Ovary (tissue), 9 donors: Measurements from ENCODE around the gene NFKBIZ. TPM values are rescaled to one million over a fixed set of nuclear protein-coding genes. Genes with fewer than 3 reads are reported as not detected.

ENCODE experiments used
- DNase-seq, 5 donors: peaks; one replicate each; pipeline ENCODE4 v3.0.0-alpha.2; 2019 to 2020
- H3K27ac ChIP-seq, 2 donors: fragments of 200-600 bp; one replicate each; pipeline versions ENCODE4 v1.5.1 to v1.8.0; 2019 to 2022
- H3K27me3 ChIP-seq: fragments of 200-600 bp; one replicate; pipeline ENCODE4 v1.8.0; 2022
- H3K36me3 ChIP-seq: fragments of 200-600 bp; sonication (generic); one replicate; pipeline ENCODE4 v1.5.1; 2019
- H3K4me1 ChIP-seq: one replicate; pipeline ENCODE4 v1.8.1; 2013; ENCODE audit warnings: mild to moderate bottlenecking, moderate library complexity; ENCODE audit not compliant: insufficient read depth
- H3K4me3 ChIP-seq: fragments of 200-600 bp; sonication (generic); one replicate; pipeline ENCODE4 v1.5.1; 2017
- H3K9me3 ChIP-seq, 2 donors: fragments of 200-600 bp in 1 of 2; sonication (generic) in 1 of 2; one replicate each; pipeline versions ENCODE4 v1.5.1 to v1.8.1; 2013 to 2019; ENCODE audit warnings: mild to moderate bottlenecking in 1 of 2, moderate library complexity in 1 of 2
- EP300 ChIP-seq: sonication (generic); formaldehyde crosslinking; IDR thresholded peaks from one replicate; pipeline ENCODE4 v1.6.1; 2017; ENCODE audit warnings: antibody characterized with exemption
- POLR2A ChIP-seq: fragments of 450-650 bp; IDR thresholded peaks from one replicate; pipeline ENCODE4 v1.6.1; 2017; ENCODE audit warnings: antibody characterized with exemption, mild to moderate bottlenecking, moderate library complexity
- WGBS, 3 donors: extraction: QIAGEN DNeasy Blood & Tissue Kit in 1 of 3; methylation state at CpG; one replicate each; pipeline versions ENCODE4 v1.1.5 to v1.1.7; 2013 to 2017; 5-methylcytosine and 5-hydroxymethylcytosine counted together
- intact Hi-C, 4 donors: fragments of 100-400 bp; cut with DNase I; formaldehyde crosslinking; loops; one replicate each; pipeline versions ENCODE4 v1.11.0 to v1.15.1; 2022 to 2023
- polyA plus RNA-seq, 2 donors: library from polyadenylated mRNA; stranded (reverse); fragments of 200-250 nt in 1 of 2; fragments of 350-450 nt in 1 of 2; fragmentation: Illumina TruSeq in 1 of 2; extraction: RNeasy Lipid Tissue Mini Kit (QIAGEN cat#74804) in 1 of 2; gene quantifications; one replicate each; pipeline ENCODE4 v1.2.3, GENCODE V29; 2013 to 2014
- total RNA-seq, 7 donors: library from RNA; depleted of rRNA in 2 of 7; stranded (reverse); fragments of >200 nt in 2 of 7; fragmentation: NEBNext Ultra II Directional in 3 of 7; extraction: Animal tissue kit (Norgen Biotek cat#: 25700) in 3 of 7; gene quantifications; one replicate each; pipeline versions ENCODE4 v1.1.0 to v1.2.4, GENCODE V29; 2016 to 2023
- TF ChIP-seq, protein P1 (sequence below), 3 donors: fragments of 450-650 bp in 2 of 3; fragments of 200-600 bp in 1 of 3; IDR thresholded peaks; one replicate each; pipeline versions ENCODE4 v1.5.1 to v1.8.0; 2016 to 2022; ENCODE audit warnings: antibody characterized with exemption in 3 of 3, mild to moderate bottlenecking in 1 of 3
- donor health status: DM: no; HTN: no; CAD: no; lungs with moderate emphysema.
- donor health status: DM: no; HTN: no; CAD: no.
- donor health status: Bipolar disorder and iron deficiency.
- donor health status: DM: yes; HTN: yes; CAD: no.
- donor health status: DM: no; HTN: no; CAD: no.
- donor health status: DM: yes; HTN: yes; CAD: no.

The NFKBIZ gene
- total and polyA plus RNA-seq, 9 donors = 7.5 to 194 (median 42.0) TPM

DNA sequence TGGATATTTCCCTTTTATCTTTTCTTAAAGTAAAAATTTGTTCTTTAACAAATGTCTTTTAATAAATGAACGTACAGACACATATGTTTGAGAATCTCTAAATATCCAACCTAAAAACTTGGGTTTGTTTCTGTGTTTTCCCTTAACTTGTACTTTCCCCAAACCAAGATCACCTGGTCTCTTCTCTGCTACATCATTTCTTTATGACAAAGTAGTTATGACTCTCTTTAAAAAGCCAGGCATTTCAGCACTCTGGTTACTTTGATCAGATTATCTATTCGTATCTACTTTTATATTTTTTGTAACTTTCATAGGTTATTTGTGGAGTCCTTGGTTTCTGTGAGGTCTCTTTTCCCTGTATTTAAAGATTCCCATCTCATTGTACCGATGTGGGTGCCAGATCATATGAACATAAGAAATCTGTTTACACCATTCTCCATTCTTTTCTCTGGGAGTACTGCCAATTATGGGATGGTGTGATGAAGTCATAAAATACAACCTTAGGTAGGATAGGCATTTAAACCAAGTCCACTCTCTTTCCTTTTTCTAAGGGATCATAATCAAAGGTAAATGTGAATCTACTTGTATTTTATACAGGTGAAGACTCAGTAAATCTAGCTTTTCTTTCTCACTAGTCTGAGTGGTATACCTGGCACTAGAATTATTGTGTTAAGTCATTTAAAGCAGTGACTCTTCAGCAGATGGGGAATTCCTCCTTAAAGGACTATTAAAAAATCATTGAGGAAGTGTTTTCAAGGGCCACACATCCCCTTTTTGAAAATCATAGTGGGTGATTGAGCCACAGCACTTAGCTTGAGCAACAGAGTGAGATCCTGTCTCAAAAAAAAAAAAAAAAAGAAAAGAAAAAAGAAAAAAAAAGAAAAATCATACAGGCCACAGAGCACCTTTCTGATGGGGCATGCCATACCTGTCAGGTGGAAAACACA lies 12.4 kb upstream of the NFKBIZ start:
- no peak for DNase-seq
- WGBS, 3 donors = 50 to 56% (median 56%) methylated on average over 3 of the region's 3 CpGs
- Histone ChIP-seq H3K4me1 (no peaks in the 10 kb centered on the region), H3K27me3 (no peaks in the 10 kb centered on the region), H3K9me3 (no peaks in the 10 kb centered on the region), H3K36me3 (no peaks in the 10 kb centered on the region), H3K4me3 (no peak overlapping the region), H3K27ac (no peak overlapping the region)
- intact Hi-C loops = no loop called here
- TF ChIP-seq POLR2A (no peak), EP300 (no peak)
- TF ChIP-seq, protein P1, sequence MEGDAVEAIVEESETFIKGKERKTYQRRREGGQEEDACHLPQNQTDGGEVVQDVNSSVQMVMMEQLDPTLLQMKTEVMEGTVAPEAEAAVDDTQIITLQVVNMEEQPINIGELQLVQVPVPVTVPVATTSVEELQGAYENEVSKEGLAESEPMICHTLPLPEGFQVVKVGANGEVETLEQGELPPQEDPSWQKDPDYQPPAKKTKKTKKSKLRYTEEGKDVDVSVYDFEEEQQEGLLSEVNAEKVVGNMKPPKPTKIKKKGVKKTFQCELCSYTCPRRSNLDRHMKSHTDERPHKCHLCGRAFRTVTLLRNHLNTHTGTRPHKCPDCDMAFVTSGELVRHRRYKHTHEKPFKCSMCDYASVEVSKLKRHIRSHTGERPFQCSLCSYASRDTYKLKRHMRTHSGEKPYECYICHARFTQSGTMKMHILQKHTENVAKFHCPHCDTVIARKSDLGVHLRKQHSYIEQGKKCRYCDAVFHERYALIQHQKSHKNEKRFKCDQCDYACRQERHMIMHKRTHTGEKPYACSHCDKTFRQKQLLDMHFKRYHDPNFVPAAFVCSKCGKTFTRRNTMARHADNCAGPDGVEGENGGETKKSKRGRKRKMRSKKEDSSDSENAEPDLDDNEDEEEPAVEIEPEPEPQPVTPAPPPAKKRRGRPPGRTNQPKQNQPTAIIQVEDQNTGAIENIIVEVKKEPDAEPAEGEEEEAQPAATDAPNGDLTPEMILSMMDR (IDR thresholded peaks at IDR 0.05) = no peak

DNA sequence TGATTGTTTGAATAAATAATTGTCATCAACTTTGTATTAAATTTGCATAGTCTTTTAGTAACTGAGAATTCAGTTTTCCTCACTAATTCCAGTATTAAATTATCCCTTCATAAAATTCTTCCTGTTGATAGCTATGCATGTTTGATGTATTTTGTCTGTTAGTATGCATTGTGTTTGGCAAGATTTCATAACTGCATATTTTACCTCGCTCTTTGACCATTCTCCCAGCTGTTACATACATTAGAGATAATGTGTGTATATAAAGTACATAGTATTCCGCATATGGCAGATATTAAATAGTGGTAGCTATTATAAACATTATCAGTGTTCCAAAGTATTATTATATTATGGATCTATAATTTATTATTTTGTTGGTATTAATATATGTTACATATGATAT lies 10.6 kb upstream of the NFKBIZ start:
- Histone ChIP-seq H3K27me3 (no peaks in the 10 kb centered on the region), H3K36me3 (no peaks in the 10 kb centered on the region), H3K27ac (no peak overlapping the region), H3K4me3 (no peak overlapping the region), H3K9me3 (no peaks in the 10 kb centered on the region), H3K4me1 (no peaks in the 10 kb centered on the region)
- intact Hi-C loops = no loop called here
- TF ChIP-seq, protein P1 (IDR thresholded peaks at IDR 0.05) = no peak
- TF ChIP-seq POLR2A (no peak), EP300 (no peak)
- 91 to 97% (median 96%) methylated on average over 2 of the region's 2 CpGs for WGBS, 3 donors
- no peak for DNase-seq

DNA sequence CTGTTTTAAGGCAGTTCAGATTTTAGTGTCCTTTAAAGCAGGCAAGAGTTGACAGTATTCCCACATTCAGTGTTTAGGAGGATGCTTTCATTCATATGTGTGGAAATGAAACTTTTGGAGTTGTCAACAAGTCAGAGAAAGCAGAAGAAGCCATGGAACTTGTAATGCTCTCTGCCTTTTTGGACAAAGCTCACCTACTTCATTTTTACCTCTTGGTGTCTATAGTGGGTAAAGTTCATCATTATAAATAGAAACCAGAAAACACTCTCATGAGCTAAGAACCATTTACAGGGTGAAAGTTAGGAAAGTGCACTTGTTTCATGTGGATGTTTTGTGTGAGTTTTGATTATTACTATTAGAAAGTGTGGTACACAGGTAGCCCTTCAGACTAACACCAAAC lies 9.2 kb upstream of the NFKBIZ start:
- H3K27ac ChIP-seq = no peak overlapping the region
- no peaks in the 10 kb centered on the region for H3K36me3 ChIP-seq
- no peaks in the 10 kb centered on the region for H3K4me1 ChIP-seq
- no peak overlapping the region for H3K4me3 ChIP-seq
- H3K9me3 ChIP-seq = no peaks in the 10 kb centered on the region
- TF ChIP-seq, protein P1 (IDR thresholded peaks at IDR 0.05) = no peak
- no peak for TF ChIP-seq POLR2A
- no peak for TF ChIP-seq EP300
- intact Hi-C loops = no loop called here
- no peaks in the 10 kb centered on the region for H3K27me3 ChIP-seq
- no peak for DNase-seq

DNA sequence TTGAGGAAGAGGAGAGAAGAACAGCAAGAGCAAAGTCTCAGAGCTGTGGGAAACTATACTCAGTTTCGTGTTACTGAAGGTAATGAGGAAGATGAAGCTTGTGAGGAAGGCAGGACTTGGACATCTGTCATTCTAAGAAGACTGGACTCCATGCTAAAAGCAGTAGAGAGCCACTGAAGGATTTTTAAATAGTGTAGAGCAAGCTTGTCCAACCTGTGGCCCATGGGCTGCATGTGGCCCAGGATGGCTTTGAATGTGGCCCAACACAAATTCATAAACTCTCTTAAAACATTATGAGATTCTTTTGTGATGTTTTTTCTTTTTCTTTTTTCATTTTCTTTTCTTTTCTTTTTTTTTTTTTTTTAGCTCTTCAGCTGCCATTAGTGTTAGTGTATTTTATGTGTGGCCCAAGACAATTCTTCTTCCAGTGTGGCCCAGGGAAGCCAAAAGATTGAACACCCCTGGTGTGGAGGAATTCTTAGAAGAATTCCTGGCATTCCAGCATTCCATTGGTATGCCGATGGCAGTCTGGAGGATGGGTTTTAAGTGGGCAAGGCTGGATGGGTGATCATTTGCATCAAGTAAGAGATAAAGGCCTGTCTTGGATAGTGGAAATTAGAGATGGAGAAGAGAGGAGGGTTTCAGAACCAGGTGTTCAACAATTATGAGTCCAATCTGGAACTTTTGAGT lies 6.9 kb upstream of the NFKBIZ start:
- TF ChIP-seq, protein P1 (IDR thresholded peaks at IDR 0.05) = no peak
- TF ChIP-seq POLR2A = no peak
- no peak for TF ChIP-seq EP300
- Histone ChIP-seq H3K9me3 (no peaks in the 10 kb centered on the region), H3K27me3 (no peaks in the 10 kb centered on the region), H3K27ac (no peak overlapping the region), H3K36me3 (no peaks in the 10 kb centered on the region), H3K4me3 (no peak overlapping the region), H3K4me1 (no peaks in the 10 kb centered on the region)
- 64 to 73% (median 65%) methylated on average over 2 of the region's 2 CpGs for WGBS, 3 donors
- intact Hi-C loops = no loop called here
- no peak for DNase-seq
